Measurements from ENCODE around the gene PXMP2.

DNA sequence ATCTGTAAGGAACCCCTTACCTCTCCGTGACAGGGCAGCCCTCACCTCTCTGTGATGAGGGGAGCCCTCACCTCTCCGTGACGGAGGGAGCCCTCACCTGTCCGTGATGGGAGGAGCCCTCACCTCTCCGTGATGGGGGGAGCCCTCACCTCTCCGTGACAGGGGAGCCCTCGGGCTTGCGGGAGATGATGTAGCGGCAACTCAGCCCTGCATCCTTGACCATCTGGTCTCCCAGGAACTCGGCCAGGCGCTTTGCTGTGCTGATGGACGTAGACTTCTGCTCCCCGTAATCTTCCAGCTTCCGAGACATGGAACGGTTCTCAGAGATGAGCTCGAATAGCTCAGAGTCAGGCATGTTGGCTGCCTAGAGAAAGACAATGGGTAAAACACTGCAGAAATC, 28.2 kb upstream of the PXMP2 start:
- TF ChIP-seq POLR2A (IDR thresholded peaks at IDR 0.05) (no peak), EP300 (IDR thresholded peaks at IDR 0.05; ENCODE audit: low read depth) (no peak), POLR2AphosphoS5 (IDR thresholded peaks at IDR 0.05) (no peak)
- TF ChIP-seq, protein P1, sequence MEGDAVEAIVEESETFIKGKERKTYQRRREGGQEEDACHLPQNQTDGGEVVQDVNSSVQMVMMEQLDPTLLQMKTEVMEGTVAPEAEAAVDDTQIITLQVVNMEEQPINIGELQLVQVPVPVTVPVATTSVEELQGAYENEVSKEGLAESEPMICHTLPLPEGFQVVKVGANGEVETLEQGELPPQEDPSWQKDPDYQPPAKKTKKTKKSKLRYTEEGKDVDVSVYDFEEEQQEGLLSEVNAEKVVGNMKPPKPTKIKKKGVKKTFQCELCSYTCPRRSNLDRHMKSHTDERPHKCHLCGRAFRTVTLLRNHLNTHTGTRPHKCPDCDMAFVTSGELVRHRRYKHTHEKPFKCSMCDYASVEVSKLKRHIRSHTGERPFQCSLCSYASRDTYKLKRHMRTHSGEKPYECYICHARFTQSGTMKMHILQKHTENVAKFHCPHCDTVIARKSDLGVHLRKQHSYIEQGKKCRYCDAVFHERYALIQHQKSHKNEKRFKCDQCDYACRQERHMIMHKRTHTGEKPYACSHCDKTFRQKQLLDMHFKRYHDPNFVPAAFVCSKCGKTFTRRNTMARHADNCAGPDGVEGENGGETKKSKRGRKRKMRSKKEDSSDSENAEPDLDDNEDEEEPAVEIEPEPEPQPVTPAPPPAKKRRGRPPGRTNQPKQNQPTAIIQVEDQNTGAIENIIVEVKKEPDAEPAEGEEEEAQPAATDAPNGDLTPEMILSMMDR (IDR thresholded peaks at IDR 0.05), result no peak
